Coronary artery (tissue), 2 donors: Measurements from ENCODE around the gene ANTXR1.

ENCODE experiments used
- DNase-seq: peaks from one replicate; pipeline ENCODE4 v3.0.0-alpha.2; 2017; ENCODE audit warnings: low spot score
- H3K27ac ChIP-seq, 2 donors: fragments of 200-600 bp; sonication (generic); one replicate each; pipeline ENCODE4 v1.5.1; 2016 to 2019
- H3K4me3 ChIP-seq: fragments of 200-600 bp; sonication (generic); 2 replicates; pipeline ENCODE4 v1.5.1; 2016; ENCODE audit warnings: mild to moderate bottlenecking, moderate library complexity
- TF ChIP-seq, protein P1 (sequence below): fragments of 200-600 bp; sonication (generic); IDR thresholded peaks from one replicate; pipeline ENCODE4 v1.5.1; 2019; ENCODE audit warnings: antibody characterized with exemption

Gene ANTXR1

DNA sequence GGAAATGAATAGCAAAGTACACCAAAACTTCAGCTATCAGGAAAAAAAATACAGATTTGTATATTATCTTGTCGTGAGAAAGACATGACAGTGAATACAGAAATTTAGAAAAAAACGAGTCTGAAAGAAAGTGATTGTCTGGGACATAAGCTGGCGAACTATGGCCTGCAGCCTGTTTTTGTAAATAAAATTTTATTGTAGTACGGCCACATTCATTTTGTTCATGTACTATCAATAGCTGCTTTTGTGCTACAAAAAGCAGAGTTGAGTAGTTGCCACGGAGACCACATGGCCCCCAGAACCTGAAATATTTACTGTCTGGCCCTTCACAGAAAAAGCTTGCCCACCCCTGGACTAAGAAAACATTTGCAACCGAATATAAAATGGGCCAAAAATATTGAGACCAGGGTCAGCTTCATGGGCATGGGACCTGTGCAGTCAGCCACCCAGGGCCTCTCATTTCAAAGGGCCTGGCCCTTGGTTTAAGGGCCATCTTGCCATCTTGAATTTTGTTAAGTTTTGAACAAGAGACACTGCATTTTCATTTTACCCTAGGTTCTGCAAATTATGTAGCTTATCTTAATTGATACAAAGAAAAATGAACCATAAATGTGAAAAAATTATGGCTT, 17.9 kb downstream of the ANTXR1 start:
- no peak for DNase-seq
- TF ChIP-seq, protein P1, sequence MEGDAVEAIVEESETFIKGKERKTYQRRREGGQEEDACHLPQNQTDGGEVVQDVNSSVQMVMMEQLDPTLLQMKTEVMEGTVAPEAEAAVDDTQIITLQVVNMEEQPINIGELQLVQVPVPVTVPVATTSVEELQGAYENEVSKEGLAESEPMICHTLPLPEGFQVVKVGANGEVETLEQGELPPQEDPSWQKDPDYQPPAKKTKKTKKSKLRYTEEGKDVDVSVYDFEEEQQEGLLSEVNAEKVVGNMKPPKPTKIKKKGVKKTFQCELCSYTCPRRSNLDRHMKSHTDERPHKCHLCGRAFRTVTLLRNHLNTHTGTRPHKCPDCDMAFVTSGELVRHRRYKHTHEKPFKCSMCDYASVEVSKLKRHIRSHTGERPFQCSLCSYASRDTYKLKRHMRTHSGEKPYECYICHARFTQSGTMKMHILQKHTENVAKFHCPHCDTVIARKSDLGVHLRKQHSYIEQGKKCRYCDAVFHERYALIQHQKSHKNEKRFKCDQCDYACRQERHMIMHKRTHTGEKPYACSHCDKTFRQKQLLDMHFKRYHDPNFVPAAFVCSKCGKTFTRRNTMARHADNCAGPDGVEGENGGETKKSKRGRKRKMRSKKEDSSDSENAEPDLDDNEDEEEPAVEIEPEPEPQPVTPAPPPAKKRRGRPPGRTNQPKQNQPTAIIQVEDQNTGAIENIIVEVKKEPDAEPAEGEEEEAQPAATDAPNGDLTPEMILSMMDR = no peak
- H3K27ac ChIP-seq = peak overlapping the region; percentile 22 to 52

DNA sequence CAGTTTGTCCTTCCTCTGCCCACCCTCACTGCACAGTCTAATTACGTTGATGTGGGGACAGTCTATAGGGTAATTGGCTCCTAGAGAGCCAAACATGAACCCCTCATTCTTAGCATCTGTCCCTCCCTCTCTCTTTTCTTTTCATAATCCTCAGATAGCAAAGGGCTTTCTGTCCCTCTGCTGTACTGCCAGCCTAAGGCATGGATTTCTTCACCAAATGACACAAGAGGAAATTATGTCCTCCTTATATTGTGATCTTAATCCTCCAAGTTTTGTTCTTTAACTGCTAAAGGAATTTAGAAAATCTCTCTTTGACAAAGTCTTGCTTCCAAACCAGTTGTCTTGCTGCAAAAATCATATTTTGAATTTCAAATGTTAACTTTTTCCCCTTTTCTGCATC, 18.5 kb downstream of the ANTXR1 start:
- Histone ChIP-seq H3K4me3 (no peak overlapping the region), H3K27ac (peak overlapping the region; percentile 33 to 52)
- TF ChIP-seq, protein P1 = no peak
- no peak for DNase-seq

More for the DNA sequence above, 17.9 kb downstream of the ANTXR1 start:
- H3K4me3 ChIP-seq = no peak overlapping the region

- TF ChIP-seq, protein P1 = no peak
- Histone ChIP-seq H3K4me3 (no peak overlapping the region), H3K27ac (peak overlapping the region in 1 of 2 donors; percentile 81)
- DNase-seq = no peak
Measured at GRCh38 chr2:69032336-69032735, 19.4 kb downstream of the ANTXR1 start.

GRCh38 chr2:69033461-69034095, 20.6 kb downstream of the ANTXR1 start:
- H3K27ac ChIP-seq = peak overlapping the region; percentile 33 to 81
- peak overlapping the region; percentile 0 for H3K4me3 ChIP-seq
- DNase-seq = no peak
- TF ChIP-seq, protein P1 = no peak

GRCh38 chr2:69034122-69034521, 21.1 kb downstream of the ANTXR1 start:
- DNase-seq = no peak
- TF ChIP-seq, protein P1 = no peak
- peak overlapping the region; percentile 0 for H3K4me3 ChIP-seq
- peak overlapping the region; percentile 33 to 80 for H3K27ac ChIP-seq

DNA sequence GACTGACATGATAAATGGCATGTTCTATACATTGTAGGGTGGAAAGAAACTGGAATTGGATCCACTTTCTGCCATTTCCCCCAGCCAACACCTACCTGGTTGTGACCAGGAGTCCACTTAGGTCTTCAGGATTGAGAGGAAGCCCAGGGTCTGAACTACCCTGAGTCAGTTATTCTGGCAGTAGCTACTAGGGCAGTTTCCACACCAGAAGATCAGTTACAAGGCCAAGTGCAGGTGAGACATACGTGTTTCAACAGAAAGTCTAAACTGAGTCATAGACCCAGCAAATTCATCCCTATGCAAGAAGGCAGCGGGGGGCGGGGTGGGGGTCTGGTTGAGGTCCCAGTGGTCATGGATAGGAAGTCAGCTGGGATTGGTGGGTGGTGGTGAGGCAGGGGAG, 21.9 kb downstream of the ANTXR1 start:
- peak overlapping the region in 1 of 2 donors; percentile 80 for H3K27ac ChIP-seq
- TF ChIP-seq, protein P1 = no peak

DNA sequence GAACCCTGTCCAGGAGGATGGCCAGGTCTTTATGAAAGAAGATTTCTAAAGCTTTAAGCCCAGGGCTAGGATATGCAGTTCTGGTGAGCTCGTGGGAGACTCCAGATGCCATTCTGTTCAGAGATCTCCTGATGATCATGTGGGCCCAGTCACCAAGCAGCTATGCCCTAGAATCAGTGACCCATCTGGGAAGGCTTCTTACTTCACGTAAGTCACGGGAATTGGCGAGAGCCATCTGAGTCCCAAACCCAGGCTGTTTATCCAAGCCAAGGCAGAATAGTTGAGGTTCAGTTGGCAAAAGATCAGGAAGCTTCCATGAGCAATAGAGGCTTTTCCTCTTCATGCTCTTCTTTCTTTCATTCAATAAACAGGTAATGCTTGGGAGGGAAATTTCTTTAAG, 23.9 kb downstream of the ANTXR1 start:
- DNase-seq = no peak
- peak overlapping the region in 1 of 2 donors; percentile 49 for H3K27ac ChIP-seq
- no peak overlapping the region for H3K4me3 ChIP-seq
- TF ChIP-seq, protein P1 = no peak

More for the DNA sequence above, 21.9 kb downstream of the ANTXR1 start:
- DNase-seq = no peak
- no peak overlapping the region for H3K4me3 ChIP-seq
